Activated naive CD8-positive, alpha-beta T cell treated with anti-CD3 and anti-CD28 coated beads, Interleukin-2, amount 10 ng/mL, durations not matched to agents 7 days and 5 days (primary cell): ENCODE data around the gene MIF. TPM values are rescaled to one million over a fixed set of nuclear protein-coding genes. Genes with fewer than 3 reads are reported as not detected.
A peak's percentile ranks its signal among the peaks of the same experiment; 100 is the strongest.
"Not testable (repeated sequence)": the region's sequence is repeated elsewhere in the genome, so short reads cannot be mapped to it uniquely, and the experiment has no call there.

Experiments used
- ATAC-seq: fragments of 150-1000 bp; cut with Tn5 transposase; one replicate; pipeline ENCODE4 v1.10.0; 2021; ENCODE audit warnings: low read depth, moderate library complexity
- POLR2A ChIA-PET: fragments of 350-600 bp; sonication (Branson Sonifier 250); formaldehyde crosslinking; loops from one replicate; lab custom pipeline; 2021; ENCODE audit warnings: antibody characterized with exemption; lab: Charles Lee
- DNase-seq: peaks from one replicate; pipeline ENCODE4 v3.0.0; 2021
- H3K27ac Mint-ChIP-seq: one replicate; pipeline ENCODE4 v1.8.0; 2022; ENCODE audit warnings: mild to moderate bottlenecking, mixed read lengths
- H3K27me3 Mint-ChIP-seq: one replicate; pipeline ENCODE4 v1.8.0; 2022; ENCODE audit warnings: mild to moderate bottlenecking, moderate library complexity, mixed read lengths
- H3K36me3 Mint-ChIP-seq: one replicate; pipeline ENCODE4 v1.8.0; 2021; ENCODE audit warnings: mild to moderate bottlenecking, mixed read lengths
- H3K4me1 Mint-ChIP-seq: one replicate; pipeline ENCODE4 v1.8.0; 2021; ENCODE audit warnings: mixed read lengths
- H3K4me3 Mint-ChIP-seq: one replicate; pipeline ENCODE4 v1.8.0; 2022; ENCODE audit warnings: mild to moderate bottlenecking, moderate library complexity, mixed read lengths
- H3K9me3 Mint-ChIP-seq: one replicate; pipeline ENCODE4 v1.8.0; 2021; ENCODE audit warnings: mixed read lengths
- total RNA-seq, 2 experiments: library from RNA; stranded (reverse); gene quantifications; one replicate each; pipeline ENCODE4 v1.2.3, GENCODE V29; 2021

MIF gene
- total RNA-seq, 2 experiments from 2014 or later = 776 to 848 TPM

DNA sequence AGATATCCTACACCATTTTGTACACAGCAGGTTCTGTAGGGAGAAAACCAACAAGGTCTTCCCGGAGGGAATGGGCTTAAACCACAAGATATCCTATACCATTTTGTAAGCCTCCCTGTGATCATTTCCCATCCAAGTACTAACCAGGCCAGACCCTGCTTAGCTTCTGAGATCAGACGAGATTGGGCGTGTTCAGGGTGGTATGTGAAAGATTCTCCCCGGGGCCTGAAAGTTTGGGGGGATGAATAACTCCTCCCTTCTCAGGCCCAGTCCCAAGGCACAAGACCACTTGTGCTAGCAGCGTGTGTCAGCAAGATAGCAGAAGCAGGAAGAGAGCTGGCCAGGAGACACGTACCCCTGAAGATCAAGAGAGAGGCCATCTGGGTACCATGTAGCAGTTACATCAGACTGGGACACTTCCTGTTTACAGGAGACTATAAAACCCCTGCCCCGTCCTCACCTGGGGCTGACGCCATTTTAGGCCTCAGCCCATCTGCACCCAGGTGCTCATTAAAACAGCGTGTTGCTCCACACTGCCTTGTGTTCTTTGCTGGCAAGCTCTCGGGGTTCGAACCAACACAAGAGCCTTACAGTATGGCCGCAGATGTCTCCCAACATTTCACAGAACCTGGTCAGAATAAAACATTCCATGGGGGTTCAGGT, 17.3 kb downstream of the MIF start:
- H3K4me1 Mint-ChIP-seq = peaks cover 29% of the 10 kb centered on the region
- no peak overlapping the region for H3K4me3 Mint-ChIP-seq
- DNase-seq = no peak
- POLR2A ChIA-PET = interaction anchor here (0.8 to 4.6 kb wide), 2 partner anchors 18 to 54 kb away, joined by 3 to 53 read pairs; partner anchors contain the start of genes MIF and SLC2A11
- ATAC-seq = no peak
- no peak overlapping the region for H3K27ac Mint-ChIP-seq
- H3K27me3 Mint-ChIP-seq = no peaks in the 10 kb centered on the region
- H3K9me3 Mint-ChIP-seq = no peaks in the 10 kb centered on the region
- peaks cover 22% of the 10 kb centered on the region for H3K36me3 Mint-ChIP-seq

DNA sequence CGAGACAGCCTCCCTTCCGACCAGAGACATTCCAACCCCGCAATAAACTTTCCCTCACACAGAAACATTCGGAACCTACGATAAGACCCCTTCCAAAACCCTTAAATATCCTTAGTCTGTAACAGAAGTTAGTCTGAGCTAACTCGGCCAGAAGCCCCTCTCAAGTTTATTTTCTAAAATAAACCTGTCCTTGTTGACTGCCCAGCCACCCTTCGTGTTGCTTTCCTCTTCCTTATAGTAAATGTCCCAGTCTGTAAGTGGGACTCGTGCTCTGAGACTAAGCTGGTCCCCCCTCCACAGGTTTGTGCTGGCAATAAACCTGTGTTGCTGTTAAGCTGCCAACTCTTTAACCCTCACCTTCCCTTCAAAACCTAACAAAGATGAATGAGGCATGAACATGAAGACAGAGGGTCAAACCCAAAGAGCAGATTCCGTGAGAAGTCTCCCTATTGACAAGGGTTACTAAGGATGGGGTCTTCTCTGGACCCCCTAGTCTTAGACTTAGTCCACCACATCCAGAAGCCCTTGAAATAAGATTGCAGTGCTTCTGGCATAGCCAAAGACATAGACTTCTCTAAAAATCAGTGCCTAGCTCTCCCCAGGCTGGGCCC, 18.2 kb downstream of the MIF start:
- no peak overlapping the region for H3K27ac Mint-ChIP-seq
- H3K4me3 Mint-ChIP-seq = no peak overlapping the region
- POLR2A ChIA-PET = interaction anchor here (0.7 to 4.6 kb wide), 4 partner anchors 19 to 244 kb away, joined by 3 to 53 read pairs (median 6); partner anchors contain the start of gene MIF
- no peaks in the 10 kb centered on the region for H3K9me3 Mint-ChIP-seq
- no peak for ATAC-seq
- DNase-seq = no peak
- peaks cover 29% of the 10 kb centered on the region for H3K4me1 Mint-ChIP-seq
- H3K36me3 Mint-ChIP-seq = peaks cover 24% of the 10 kb centered on the region
- no peaks in the 10 kb centered on the region for H3K27me3 Mint-ChIP-seq

DNA sequence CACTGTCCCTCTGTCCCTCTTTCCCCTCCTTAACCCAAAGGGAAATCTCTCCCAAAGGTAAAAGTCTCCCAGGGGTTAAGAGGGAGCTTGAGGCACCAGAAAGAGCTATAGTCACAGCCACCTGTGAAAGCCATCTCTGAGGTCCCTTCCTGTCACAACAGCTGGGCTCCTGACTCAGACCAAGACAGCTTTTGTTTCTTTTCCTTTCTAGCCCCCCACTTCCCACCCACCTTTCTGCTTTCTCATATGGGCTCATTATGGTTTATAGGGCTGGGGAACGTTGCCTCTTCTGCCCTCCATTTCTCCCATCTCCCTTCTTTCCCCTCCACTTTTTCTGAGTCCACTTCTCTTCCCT, 19.1 kb downstream of the MIF start:
- peak overlapping the region; percentile 96 for H3K27ac Mint-ChIP-seq
- no peak for DNase-seq
- peaks cover 29% of the 10 kb centered on the region for H3K4me1 Mint-ChIP-seq
- POLR2A ChIA-PET = interaction anchor here (0.7 to 4.6 kb wide), 6 partner anchors 10 to 514 kb away, joined by 3 to 53 read pairs (median 4); partner anchors contain the start of genes ADORA2A and MIF
- peak overlapping the region; percentile 93 for H3K4me3 Mint-ChIP-seq
- peaks cover 30% of the 10 kb centered on the region for H3K36me3 Mint-ChIP-seq
- no peaks in the 10 kb centered on the region for H3K9me3 Mint-ChIP-seq
- H3K27me3 Mint-ChIP-seq = no peaks in the 10 kb centered on the region
- no peak for ATAC-seq

DNA sequence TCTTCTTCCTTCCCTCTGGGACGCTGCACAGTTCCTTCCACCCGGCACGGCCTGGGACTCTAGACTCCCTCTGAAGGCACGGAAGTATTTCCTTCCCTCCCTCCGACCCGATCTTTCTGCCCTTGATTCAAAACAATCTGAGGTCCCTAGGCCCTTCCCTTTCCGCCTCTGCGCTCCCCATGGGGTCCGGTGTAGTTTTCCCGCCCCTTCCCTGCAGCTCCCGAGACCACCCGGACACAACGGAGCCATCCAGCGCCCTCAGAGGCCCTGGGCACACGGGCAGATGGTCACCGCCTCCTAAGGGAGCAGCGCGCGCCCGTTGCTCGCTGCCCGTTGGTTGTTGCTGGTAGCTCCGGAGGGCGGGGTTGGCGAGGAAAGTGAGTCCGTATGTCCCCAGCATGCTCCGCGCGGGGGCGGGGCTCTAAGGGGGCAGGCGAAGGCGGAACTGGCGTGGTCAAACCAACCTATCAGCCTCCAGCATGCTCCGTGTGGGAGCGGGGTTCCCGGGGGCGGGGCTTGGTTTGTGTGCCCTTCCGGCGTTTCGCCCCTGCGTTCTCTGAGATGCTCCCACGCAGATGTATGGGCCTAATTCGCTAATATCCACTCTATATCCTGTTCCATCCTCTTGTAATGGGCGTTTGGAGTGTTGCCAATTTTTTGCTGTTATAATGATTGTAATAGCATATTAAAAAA, 19.6 kb downstream of the MIF start:
- peak overlapping the region; percentile 96 for H3K27ac Mint-ChIP-seq
- H3K4me1 Mint-ChIP-seq = peaks cover 29% of the 10 kb centered on the region
- POLR2A ChIA-PET = interaction anchor here (0.6 to 4.6 kb wide), 10 partner anchors 10 to 641 kb away, joined by 3 to 53 read pairs (median 4); partner anchors contain the start of genes ADORA2A, CABIN1, GUCD1 and MIF
- H3K4me3 Mint-ChIP-seq = peak overlapping the region; percentile 93
- H3K36me3 Mint-ChIP-seq = peaks cover 31% of the 10 kb centered on the region
- ATAC-seq (peak; percentile 99), DNase-seq (peak; percentile 99)
- no peaks in the 10 kb centered on the region for H3K9me3 Mint-ChIP-seq
- no peaks in the 10 kb centered on the region for H3K27me3 Mint-ChIP-seq

DNA sequence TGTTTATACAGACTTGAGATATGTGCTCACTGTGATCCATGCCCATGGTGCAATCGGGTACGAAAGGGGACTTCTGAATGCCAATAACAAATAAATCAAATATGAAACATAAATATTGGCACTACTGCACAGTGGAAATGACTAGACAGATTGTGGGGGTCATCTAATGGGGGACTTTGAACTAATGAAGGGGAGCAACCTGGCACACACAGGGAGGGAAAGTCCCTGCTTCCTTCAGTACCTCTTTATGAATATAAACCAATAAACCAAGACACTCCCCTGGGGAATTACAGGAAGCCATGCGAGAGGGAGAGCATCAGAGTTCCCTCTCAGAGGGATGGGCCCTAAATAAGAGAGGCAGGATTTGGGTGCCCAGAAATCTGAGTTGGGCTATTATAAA, 21.1 kb downstream of the MIF start:
- H3K36me3 Mint-ChIP-seq = peaks cover 32% of the 10 kb centered on the region
- no peaks in the 10 kb centered on the region for H3K27me3 Mint-ChIP-seq
- DNase-seq = no peak
- no peak for ATAC-seq
- POLR2A ChIA-PET = interaction anchor here (1.0 kb wide), 1 partner anchor 21 kb away, joined by 3 read pairs; the partner anchor contains the start of gene MIF
- no peak overlapping the region for H3K27ac Mint-ChIP-seq
- H3K4me3 Mint-ChIP-seq = no peak overlapping the region
- H3K4me1 Mint-ChIP-seq = peaks cover 27% of the 10 kb centered on the region
- no peaks in the 10 kb centered on the region for H3K9me3 Mint-ChIP-seq

DNA sequence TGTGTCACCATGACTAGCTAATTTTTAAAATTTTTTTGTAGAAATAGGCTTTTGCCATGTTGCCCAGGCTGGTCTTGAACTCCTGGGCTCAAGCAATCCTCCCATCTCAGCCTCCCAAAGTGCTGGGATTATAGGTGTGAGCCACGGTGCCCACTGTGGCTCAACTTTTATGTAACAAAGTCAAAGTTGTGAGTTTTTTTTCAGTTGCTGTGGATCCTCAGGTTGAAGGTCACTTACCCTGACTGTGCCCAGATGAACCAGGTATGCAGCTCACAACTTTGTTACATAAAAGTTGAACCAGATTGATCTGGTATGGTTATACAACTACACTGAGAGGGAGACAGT, 26.1 kb downstream of the MIF start:
- H3K9me3 Mint-ChIP-seq, H3K4me3 Mint-ChIP-seq, DNase-seq, H3K27me3 Mint-ChIP-seq, POLR2A ChIA-PET, ATAC-seq, H3K27ac Mint-ChIP-seq: not testable (repeated sequence)
- Mint-ChIP-seq H3K36me3 (peaks cover 48% of the 10 kb centered on the region), H3K4me1 (peaks cover 24% of the 10 kb centered on the region)

DNA sequence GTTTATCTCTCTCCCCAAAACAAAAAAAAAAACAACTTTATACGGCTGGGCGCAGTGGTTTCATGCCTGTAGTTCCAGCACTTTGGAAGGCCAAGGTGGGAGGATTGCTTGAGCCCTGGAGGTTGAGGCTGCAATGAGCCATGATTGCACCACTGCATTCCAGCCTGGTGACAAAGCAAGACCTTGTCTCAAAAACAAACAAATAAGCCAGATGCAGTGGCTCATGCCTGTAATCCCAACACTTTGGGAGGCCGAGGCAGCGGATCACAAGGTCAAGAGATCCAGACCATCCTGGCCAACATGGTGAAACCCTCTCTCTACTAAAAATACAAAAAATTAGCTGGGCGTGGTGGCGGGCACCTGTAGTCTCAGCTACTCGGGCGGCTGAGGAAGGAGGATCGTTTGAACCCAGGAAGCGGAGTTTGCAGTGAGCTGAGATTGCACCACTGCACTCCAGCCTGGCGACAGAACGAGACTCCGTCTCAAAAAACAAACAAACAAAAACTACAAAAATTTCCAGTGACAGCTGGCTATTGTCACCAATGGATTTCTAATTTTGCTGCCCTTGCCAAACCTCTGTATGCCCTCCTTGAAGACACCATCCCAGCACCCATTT, 27.5 kb downstream of the MIF start:
- H3K4me3 Mint-ChIP-seq, POLR2A ChIA-PET, ATAC-seq, H3K9me3 Mint-ChIP-seq, DNase-seq, H3K27me3 Mint-ChIP-seq: not testable (repeated sequence)
- Mint-ChIP-seq H3K36me3 (peaks cover 53% of the 10 kb centered on the region), H3K27ac (peak overlapping the region; percentile 6), H3K4me1 (peaks cover 20% of the 10 kb centered on the region)

DNA sequence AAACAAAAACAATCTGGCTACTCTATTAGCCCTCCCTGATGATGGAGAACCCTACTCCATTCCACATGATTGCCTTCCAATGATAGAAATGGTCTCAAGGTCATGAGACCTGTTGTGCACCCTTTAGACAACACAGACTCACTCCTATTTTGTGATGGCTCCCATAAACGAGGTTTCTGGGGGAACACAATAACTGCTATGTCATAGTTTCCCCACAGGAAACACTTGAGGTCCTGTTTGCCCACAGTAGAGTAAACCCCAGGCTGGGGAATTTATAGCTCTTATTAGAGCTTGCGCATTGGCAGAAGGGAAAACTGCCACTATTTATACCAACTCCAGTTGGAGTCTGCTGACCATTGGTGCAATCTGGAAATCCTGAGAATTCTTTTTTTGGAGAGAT, 28.7 kb downstream of the MIF start:
- Mint-ChIP-seq H3K27me3 (no peaks in the 10 kb centered on the region), H3K4me1 (peaks cover 20% of the 10 kb centered on the region), H3K9me3 (peaks cover 14% of the 10 kb centered on the region), H3K36me3 (peaks cover 58% of the 10 kb centered on the region), H3K27ac (peak overlapping the region; percentile 4), H3K4me3 (no peak overlapping the region)
- POLR2A ChIA-PET = interaction anchor here (0.5 to 1.0 kb wide), 2 partner anchors 29 to 140 kb away, joined by 3 to 5 read pairs; partner anchors contain the start of gene MIF
- DNase-seq = no peak
- ATAC-seq = peak; percentile 56

DNA sequence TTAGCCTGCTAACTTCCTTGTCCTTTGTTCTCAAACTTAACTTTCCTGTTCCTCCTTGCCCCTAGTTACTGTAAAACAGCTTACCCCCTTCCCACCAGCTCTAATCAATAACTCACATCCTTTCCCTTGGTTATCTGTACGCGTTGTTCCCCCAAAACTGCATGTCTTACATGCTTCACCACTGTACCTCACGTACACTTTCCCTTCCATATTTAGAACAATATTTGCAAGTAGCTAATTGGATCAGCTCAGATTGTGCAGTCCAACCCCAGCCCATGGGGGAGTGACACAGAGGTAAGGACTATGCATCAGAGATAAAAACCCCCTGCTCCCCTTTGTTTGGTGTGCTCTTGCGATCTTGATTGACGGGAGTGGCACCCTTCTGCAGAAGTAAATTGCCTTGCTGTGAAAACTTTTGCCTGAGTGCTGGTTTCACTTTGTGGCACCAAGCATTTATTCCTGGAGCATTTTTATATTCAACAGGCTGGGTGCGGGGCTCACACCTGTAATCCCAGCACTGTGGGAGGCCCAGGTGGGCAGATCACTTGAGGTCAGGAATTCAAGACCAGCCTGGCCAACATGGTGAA, 30.9 kb downstream of the MIF start:
- peaks cover 70% of the 10 kb centered on the region for H3K36me3 Mint-ChIP-seq
- POLR2A ChIA-PET = no interaction called here
- no peaks in the 10 kb centered on the region for H3K27me3 Mint-ChIP-seq
- ATAC-seq = no peak
- no peak overlapping the region for H3K4me3 Mint-ChIP-seq
- H3K9me3 Mint-ChIP-seq = peaks cover 14% of the 10 kb centered on the region
- H3K27ac Mint-ChIP-seq = no peak overlapping the region
- peaks cover 20% of the 10 kb centered on the region for H3K4me1 Mint-ChIP-seq
- DNase-seq = no peak

DNA sequence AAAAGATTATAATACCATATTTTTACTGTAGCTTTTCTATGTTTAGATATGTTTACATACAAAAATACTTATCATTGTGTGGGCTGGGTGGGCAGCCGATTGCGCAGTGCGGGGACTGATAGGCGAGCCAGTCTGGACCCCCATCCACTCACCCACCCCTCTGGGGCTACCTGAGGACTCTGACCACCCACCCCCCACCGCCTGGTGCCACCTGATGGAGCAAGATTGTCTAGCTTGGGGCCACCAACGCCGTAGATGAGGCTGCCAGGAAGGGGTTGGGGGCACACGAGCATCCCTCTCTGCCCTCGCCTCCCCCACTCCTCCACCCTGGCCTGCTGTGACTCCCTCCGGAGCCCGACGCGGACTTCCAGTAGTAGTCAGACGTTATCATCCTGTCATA, 32.4 kb downstream of the MIF start:
- no peak overlapping the region for H3K4me3 Mint-ChIP-seq
- peaks cover 75% of the 10 kb centered on the region for H3K36me3 Mint-ChIP-seq
- no peaks in the 10 kb centered on the region for H3K27me3 Mint-ChIP-seq
- DNase-seq = no peak
- no peak for ATAC-seq
- H3K4me1 Mint-ChIP-seq = peaks cover 23% of the 10 kb centered on the region
- POLR2A ChIA-PET = interaction anchor here (0.7 kb wide), 1 partner anchor 13 kb away, joined by 3 read pairs; no protein-coding TSS in a partner anchor
- H3K9me3 Mint-ChIP-seq = peaks cover 18% of the 10 kb centered on the region
- no peak overlapping the region for H3K27ac Mint-ChIP-seq

DNA sequence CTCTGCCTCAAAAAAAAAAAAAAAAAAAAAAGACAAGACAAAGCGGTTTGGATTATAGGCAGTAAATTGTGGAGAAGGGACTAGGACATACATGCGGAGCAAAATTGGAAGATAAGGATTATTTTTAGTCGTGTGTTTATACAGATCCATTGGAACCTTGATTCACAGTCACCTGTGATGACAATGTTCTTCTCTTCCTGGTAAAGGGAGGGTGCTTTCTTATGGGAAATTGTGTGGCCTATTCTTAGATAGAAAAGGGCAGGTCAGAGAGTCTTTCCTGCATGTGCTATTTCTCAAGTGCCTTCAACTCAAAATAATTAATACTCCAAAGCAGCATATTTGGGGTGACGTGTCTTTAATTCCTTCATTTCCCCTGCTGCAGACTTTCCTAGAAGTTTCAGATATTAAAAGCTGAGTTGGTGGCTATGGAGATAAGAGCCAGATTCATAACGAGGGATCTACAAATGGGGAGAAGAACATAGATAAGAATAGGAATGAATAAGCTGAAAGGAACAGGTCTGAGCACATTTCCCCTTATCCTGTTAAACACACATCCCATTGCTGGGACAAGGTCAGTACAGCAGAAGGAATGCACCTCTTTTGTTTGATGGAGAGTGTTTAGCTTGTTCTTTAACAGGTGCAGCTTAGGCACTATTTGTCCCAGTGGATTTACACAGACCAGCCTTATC, 44.3 kb downstream of the MIF start:
- H3K27me3 Mint-ChIP-seq = peaks cover 2% of the 10 kb centered on the region
- H3K27ac Mint-ChIP-seq = no peak overlapping the region
- no peaks in the 10 kb centered on the region for H3K36me3 Mint-ChIP-seq
- ATAC-seq = no peak
- no peak overlapping the region for H3K4me3 Mint-ChIP-seq
- POLR2A ChIA-PET = no interaction called here
- DNase-seq = no peak
- H3K4me1 Mint-ChIP-seq = no peaks in the 10 kb centered on the region
- H3K9me3 Mint-ChIP-seq = no peaks in the 10 kb centered on the region

DNA sequence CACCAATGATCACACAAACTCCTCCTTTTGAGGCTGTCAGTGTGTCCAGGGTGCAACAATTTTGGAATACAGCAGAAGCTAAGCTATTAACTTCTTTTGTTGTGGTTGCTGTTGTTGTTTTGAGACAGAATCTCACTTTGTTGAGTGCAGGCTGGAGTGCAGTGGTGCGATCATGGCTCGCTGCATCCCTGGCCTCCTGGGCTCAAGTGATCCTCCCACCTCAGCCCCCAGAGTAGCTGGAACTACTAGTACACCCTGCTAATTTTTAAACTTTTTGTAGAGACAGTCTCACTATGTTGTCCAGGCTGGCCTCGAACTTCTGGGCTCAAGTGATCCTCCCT, 44.8 kb downstream of the MIF start:
- no peaks in the 10 kb centered on the region for H3K4me1 Mint-ChIP-seq
- no peaks in the 10 kb centered on the region for H3K36me3 Mint-ChIP-seq
- H3K9me3 Mint-ChIP-seq = no peaks in the 10 kb centered on the region
- DNase-seq = no peak
- no peak for ATAC-seq
- no peak overlapping the region for H3K4me3 Mint-ChIP-seq
- POLR2A ChIA-PET = no interaction called here
- H3K27me3 Mint-ChIP-seq = peaks cover 2% of the 10 kb centered on the region
- H3K27ac Mint-ChIP-seq = no peak overlapping the region
